HCT116 (cell line): Measurements from ENCODE around the gene ZBTB47. TPM values are rescaled to one million over a fixed set of nuclear protein-coding genes. Genes with fewer than 3 reads are reported as not detected.

Experiments
- ATAC-seq: fragments of 200-7000 bp; cut with Tn5 transposase; 2 replicates; pipeline ENCODE4 v1.9.1; 2020; ENCODE audit warnings: mild to moderate bottlenecking, moderate library complexity
- BruUV-seq: library from RNA; stranded (reverse); fragments of 400-500 nt; replicated peaks from 2 replicates; lab custom pipeline; 2021; lab: Mats Ljungman, UMichigan
- CTCF ChIA-PET: fragments of 300-600 bp; sonication (Branson Sonifier 250); formaldehyde crosslinking; loops from one replicate; lab custom pipeline; 2021; ENCODE audit warnings: antibody characterized with exemption; lab: Charles Lee
- POLR2A ChIA-PET: fragments of 300-600, 350-600 bp; sonication (Branson Sonifier 250); formaldehyde crosslinking; loops from one replicate; lab custom pipeline; 2021; ENCODE audit warnings: antibody characterized with exemption; lab: Charles Lee
- RAD21 ChIA-PET, 2 experiments: fragments of 300-600 bp; sonication (Branson Sonifier 250); formaldehyde crosslinking; loops; one replicate each; lab custom pipeline; 2023; ENCODE audit warnings: low total read pairs in 2 of 2; ENCODE audit not compliant: uncharacterized antibody in 2 of 2, unreplicated experiment in 2 of 2, low non-redundant PET in 1 of 2; lab: Charles Lee
- DNase-seq: peaks from one replicate; pipeline ENCODE4 v3.0.0-alpha.2; 2010; ENCODE audit warnings: low read depth, low spot score
- H2AFZ ChIP-seq: fragments of 200-600 bp; shearing (Covaris generic), sonication (generic); 2 replicates; pipeline ENCODE4 v1.6.1; 2017; ENCODE audit warnings: low read depth, mixed run types, mixed read lengths, antibody characterized with exemption, low read length; ENCODE audit not compliant: poor library complexity, severe bottlenecking
- H3K27ac ChIP-seq: 2 replicates; pipeline ENCODE4 v1.5.1; 2012; ENCODE audit warnings: low read depth, low read length
- H3K27me3 ChIP-seq: fragments of 200-600 bp; sonication (generic); 2 replicates; pipeline ENCODE4 v1.6.1; 2016; ENCODE audit warnings: mixed run types, low read length, mixed read lengths; ENCODE audit not compliant: insufficient read depth
- H3K36me3 ChIP-seq, 2 experiments: fragments of 200-500 bp in 1 of 2; fragments of 200-600 bp in 1 of 2; sonication (Bioruptor generic) in 1 of 2; sonication (generic) in 1 of 2; 2 replicates each; pipeline versions ENCODE4 v1.5.1 to v1.6.1; 2014 to 2016; ENCODE audit warnings: low read length in 2 of 2, inconsistent platforms in 1 of 2, mixed read lengths in 1 of 2, mixed run types in 1 of 2; ENCODE audit not compliant: insufficient read depth in 2 of 2, control insufficient read depth in 1 of 2
- H3K4me1 ChIP-seq, 2 experiments: fragments of 200-600 bp in 1 of 2; sonication (generic) in 1 of 2; 2 replicates each; pipeline versions ENCODE4 v1.5.1 to v1.6.1; 2012 to 2017; ENCODE audit warnings: low read length in 2 of 2, inconsistent platforms in 1 of 2, mild to moderate bottlenecking in 1 of 2, mixed read lengths in 1 of 2, mixed run types in 1 of 2, moderate library complexity in 1 of 2; ENCODE audit not compliant: insufficient read depth in 2 of 2, control insufficient read depth in 1 of 2
- H3K4me2 ChIP-seq: fragments of 200-600 bp; sonication (generic); 2 replicates; pipeline ENCODE4 v1.6.1; 2017; ENCODE audit warnings: mixed run types, low read length, mixed read lengths
- H3K4me3 ChIP-seq, 2 experiments: fragments of 200-600 bp in 1 of 2; sonication (generic) in 1 of 2; replicated peaks in 1 of 2; 2 replicates each; pipeline ENCODE4 v1.5.1; 2011 to 2016; ENCODE audit warnings: low read length in 2 of 2, control low read depth in 1 of 2, low read depth in 1 of 2, mild to moderate bottlenecking in 1 of 2, mixed read lengths in 1 of 2, mixed run types in 1 of 2
- H3K79me2 ChIP-seq: fragments of 200-600 bp; sonication (generic); 2 replicates; pipeline ENCODE4 v1.6.1; 2017; ENCODE audit warnings: mild to moderate bottlenecking, mixed run types, low read length, moderate library complexity, mixed read lengths; ENCODE audit not compliant: insufficient read depth
- H3K9ac ChIP-seq: fragments of 200-600 bp; sonication (generic); 2 replicates; pipeline ENCODE4 v1.6.1; 2016; ENCODE audit warnings: low read length, mixed read lengths
- H3K9me2 ChIP-seq: fragments of 200-600 bp; sonication (generic), shearing (Covaris generic); 2 replicates; pipeline ENCODE4 v1.6.1; 2017; ENCODE audit warnings: mixed run types, mild to moderate bottlenecking, moderate library complexity; ENCODE audit not compliant: insufficient read depth
- H3K9me3 ChIP-seq, 2 experiments: fragments of 200-500 bp in 1 of 2; fragments of 200-600 bp in 1 of 2; sonication (Bioruptor generic) in 1 of 2; sonication (generic) in 1 of 2; 2 replicates each; pipeline ENCODE4 v1.6.1; 2014 to 2017; ENCODE audit warnings: low read length in 2 of 2, mixed read lengths in 2 of 2, inconsistent platforms in 1 of 2, low read depth in 1 of 2, mild to moderate bottlenecking in 1 of 2, mixed run types in 1 of 2, moderate library complexity in 1 of 2; ENCODE audit not compliant: control insufficient read depth in 1 of 2, insufficient read depth in 1 of 2
- H4K20me1 ChIP-seq: fragments of 200-600 bp; sonication (generic), shearing (Covaris generic); 2 replicates; pipeline ENCODE4 v1.6.1; 2017; ENCODE audit warnings: mixed run types, mild to moderate bottlenecking, moderate library complexity; ENCODE audit not compliant: insufficient read depth
- CBX3 ChIP-seq: IDR thresholded peaks from 2 replicates; pipeline ENCODE4 v1.6.1; 2012; ENCODE audit warnings: low read depth
- EGR1 ChIP-seq: IDR thresholded peaks from 2 replicates; pipeline ENCODE4 v1.6.1; 2012; ENCODE audit warnings: low read depth
- ELF1 ChIP-seq: IDR thresholded peaks from 2 replicates; pipeline ENCODE4 v1.6.1; 2012; ENCODE audit warnings: low read depth, borderline replicate concordance
- MAX ChIP-seq: IDR thresholded peaks from 2 replicates; pipeline ENCODE4 v1.6.1; 2012
- POLR2AphosphoS5 ChIP-seq: IDR thresholded peaks from 2 replicates; pipeline ENCODE4 v1.6.1; 2011; ENCODE audit warnings: mild to moderate bottlenecking, low read depth, low read length, moderate library complexity
- RAD21 ChIP-seq: IDR thresholded peaks from 2 replicates; pipeline ENCODE4 v1.6.1; 2012; ENCODE audit warnings: low read depth, mild to moderate bottlenecking
- SRF ChIP-seq: IDR thresholded peaks from 2 replicates; pipeline ENCODE4 v1.6.1; 2012; ENCODE audit warnings: low read depth
- TCF7L2 ChIP-seq: IDR thresholded peaks from 2 replicates; pipeline ENCODE4 v1.7.0; 2011; ENCODE audit warnings: borderline replicate concordance, inconsistent platforms; ENCODE audit not compliant: insufficient read depth, insufficient read length; ENCODE audit errors: extremely low read depth
- ZFX ChIP-seq: fragments of 450-650 bp; IDR thresholded peaks from 2 replicates; pipeline ENCODE4 v1.6.1; 2017
- ZNF274 ChIP-seq: fragments of 200-500 bp; sonication (Bioruptor generic); IDR thresholded peaks from 2 replicates; pipeline ENCODE4 v1.6.1; 2014; ENCODE audit warnings: mild to moderate bottlenecking, low read depth, low read length, inconsistent platforms
- intact Hi-C: fragments of 100-400 bp; cut with micrococcal nuclease; formaldehyde crosslinking; loops from 2 replicates; pipeline ENCODE4 v1.10.0; 2022
- total RNA-seq: library from RNA; stranded (reverse); gene quantifications from one replicate; pipeline ENCODE4 v1.2.1, GENCODE V29; 2021; ENCODE audit not compliant: unreplicated experiment

The ZBTB47 gene
- total RNA-seq, 1 experiment from 2014 or later, result 6.3 TPM

GRCh38 chr3:42693530-42693930 is 40.0 kb downstream of the ZBTB47 start:
- Histone ChIP-seq H3K9me3 (no peaks in the 10 kb centered on the region), H3K79me2 (no peaks in the 10 kb centered on the region), H3K4me2 (no peak overlapping the region), H4K20me1 (no peaks in the 10 kb centered on the region), H3K9ac (no peak overlapping the region), H2AFZ (no peak overlapping the region), H3K36me3 (no peaks in the 10 kb centered on the region), H3K4me3 (no peak overlapping the region), H3K27me3 (peaks cover 6% of the 10 kb centered on the region; the same call in 1 of the 2 replicates), H3K9me2 (no peaks in the 10 kb centered on the region), H3K4me1 (peaks cover 0 to 3% of the 10 kb centered on the region in 2 experiments; a peak in 1 of 4 replicates), H3K27ac (no peak overlapping the region)
- no TSS peak for BruUV-seq
- ChIA-PET RAD21 (no interaction called here), POLR2A (no interaction called here), CTCF (no interaction called here)
- intact Hi-C loops, result no loop called here
- TF ChIP-seq RAD21 (no peak), TCF7L2 (no peak), SRF (no peak), MAX (no peak), ZNF274 (no peak), EGR1 (no peak)
- no peak for DNase-seq
- ATAC-seq, result no peak

- ChIA-PET RAD21 (no interaction called here), POLR2A (no interaction called here), CTCF (no interaction called here)
- Histone ChIP-seq H3K79me2 (no peaks in the 10 kb centered on the region), H3K9me3 (no peaks in the 10 kb centered on the region), H2AFZ (no peak overlapping the region), H3K27me3 (peaks cover 6% of the 10 kb centered on the region; the same call in 1 of the 2 replicates), H3K4me2 (no peak overlapping the region), H3K36me3 (no peaks in the 10 kb centered on the region), H3K4me3 (no peak overlapping the region), H3K4me1 (peaks cover 0 to 3% of the 10 kb centered on the region in 2 experiments; a peak in 1 of 4 replicates), H3K27ac (no peak overlapping the region), H4K20me1 (no peaks in the 10 kb centered on the region), H3K9ac (no peak overlapping the region), H3K9me2 (no peaks in the 10 kb centered on the region)
- intact Hi-C loops, result no loop called here
- no TSS peak for BruUV-seq
- DNase-seq, result no peak
- no peak for ATAC-seq
- TF ChIP-seq SRF (no peak), CBX3 (no peak), ZFX (no peak), ELF1 (no peak), TCF7L2 (no peak), MAX (no peak), POLR2AphosphoS5 (no peak)
Measured at GRCh38 chr3:42694366-42694765, 40.9 kb downstream of the ZBTB47 start.
